ENCODE data around the gene SLC22A5. TPM values are rescaled to one million over a fixed set of nuclear protein-coding genes. Genes with fewer than 3 reads are reported as not detected.

The SLC22A5 gene
- total and polyA plus RNA-seq, 2 donors from 2014 or later: 28.3 to 36.3 TPM

- Histone ChIP-seq H3K36me3 (ENCODE audit: control insufficient read depth in 2 of 3, insufficient read depth in 3 of 3, low read length in 3 of 3) (no peaks in the 10 kb centered on the region), H3K27ac (ENCODE audit: low read depth in 2 of 2, low read length in 2 of 2) (peak overlapping the region; percentile 22 to 81), H3K4me1 (ENCODE audit: control insufficient read depth in 2 of 3, insufficient read depth in 2 of 3, low read depth in 1 of 3, low read length in 3 of 3) (peaks cover 0 to 10% (median 9%) of the 10 kb centered on the region in 3 donors), H3K27me3 (ENCODE audit: control insufficient read depth, insufficient read depth, low read length) (no peaks in the 10 kb centered on the region), H3K9me3 (ENCODE audit: control insufficient read depth in 2 of 3, insufficient read depth in 1 of 3, low read length in 3 of 3) (no peaks in the 10 kb centered on the region), H3K9ac (ENCODE audit: low read length in 3 of 3) (no peak overlapping the region), H3K4me3 (ENCODE audit: low read length in 3 of 3) (no peak overlapping the region)
- intact Hi-C loops (cut with DNase I): no loop called here
- FAIRE-seq (no peak), DNase-seq (peak in 1 of 5 donors; percentile 16)
- no peak for TF ChIP-seq CTCF (IDR thresholded peaks at IDR 0.05; ENCODE audit: borderline replicate concordance, extremely low read depth, insufficient read depth)
Measured at GRCh38 chr5:132339502-132339901, 30.0 kb upstream of the SLC22A5 start.

- Histone ChIP-seq H3K27me3 (ENCODE audit: control insufficient read depth, insufficient read depth, low read length) (no peaks in the 10 kb centered on the region), H3K36me3 (ENCODE audit: control insufficient read depth in 2 of 3, insufficient read depth in 3 of 3, low read length in 3 of 3) (no peaks in the 10 kb centered on the region), H3K9me3 (ENCODE audit: control insufficient read depth in 2 of 3, insufficient read depth in 1 of 3, low read length in 3 of 3) (no peaks in the 10 kb centered on the region), H3K9ac (ENCODE audit: low read length in 3 of 3) (no peak overlapping the region), H3K4me1 (ENCODE audit: control insufficient read depth in 2 of 3, insufficient read depth in 2 of 3, low read depth in 1 of 3, low read length in 3 of 3) (peaks cover 0 to 9% (median 0%) of the 10 kb centered on the region in 3 donors), H3K4me3 (ENCODE audit: low read length in 3 of 3) (no peak overlapping the region), H3K27ac (ENCODE audit: low read depth in 2 of 2, low read length in 2 of 2) (no peak overlapping the region)
- TF ChIP-seq CTCF (IDR thresholded peaks at IDR 0.05; ENCODE audit: borderline replicate concordance, extremely low read depth, insufficient read depth): no peak
- intact Hi-C loops (cut with DNase I): no loop called here
- DNase-seq (no peak), FAIRE-seq (no peak)
Measured at GRCh38 chr5:132342291-132343180, 27.0 kb upstream of the SLC22A5 start.

- intact Hi-C loops (cut with DNase I): no loop called here
- Histone ChIP-seq H3K36me3 (ENCODE audit: control insufficient read depth in 2 of 3, insufficient read depth in 3 of 3, low read length in 3 of 3) (peaks cover 0 to 4% (median 3%) of the 10 kb centered on the region in 3 donors), H3K27ac (ENCODE audit: low read depth in 2 of 2, low read length in 2 of 2) (no peak overlapping the region), H3K9ac (ENCODE audit: low read length in 3 of 3) (no peak overlapping the region), H3K4me1 (ENCODE audit: control insufficient read depth in 2 of 3, insufficient read depth in 2 of 3, low read depth in 1 of 3, low read length in 3 of 3) (peaks cover 0 to 7% (median 0%) of the 10 kb centered on the region in 3 donors), H3K9me3 (ENCODE audit: control insufficient read depth in 2 of 3, insufficient read depth in 1 of 3, low read length in 3 of 3) (no peaks in the 10 kb centered on the region), H3K27me3 (ENCODE audit: control insufficient read depth, insufficient read depth, low read length) (no peaks in the 10 kb centered on the region), H3K4me3 (ENCODE audit: low read length in 3 of 3) (no peak overlapping the region)
- TF ChIP-seq CTCF (IDR thresholded peaks at IDR 0.05; ENCODE audit: borderline replicate concordance, extremely low read depth, insufficient read depth): no peak
- DNase-seq (no peak), FAIRE-seq (no peak)
Measured at GRCh38 chr5:132344775-132345514, 24.6 kb upstream of the SLC22A5 start.

All from kidney (tissue), 14 donors.